Type B pancreatic cell (in vitro differentiated cells): Measurements from ENCODE around the gene S100A4. TPM values are rescaled to one million over a fixed set of nuclear protein-coding genes. Genes with fewer than 3 reads are reported as not detected.
A peak's percentile ranks its signal among the peaks of the same experiment; 100 is the strongest.

Experiments used
- DNase-seq: peaks from one replicate; pipeline ENCODE4 v3.0.0; 2021; ENCODE audit warnings: mixed read lengths; ENCODE audit not compliant: unreplicated experiment; ENCODE audit errors: extremely low spot score
- H3K27ac Mint-ChIP-seq: 2 replicates; pipeline ENCODE4 v1.8.0; 2021; ENCODE audit warnings: mild to moderate bottlenecking, mixed read lengths
- H3K27me3 Mint-ChIP-seq: 2 replicates; pipeline ENCODE4 v1.8.0; 2021; ENCODE audit warnings: mixed read lengths
- H3K36me3 Mint-ChIP-seq: 2 replicates; pipeline ENCODE4 v1.8.0; 2021; ENCODE audit warnings: mixed read lengths
- H3K4me1 Mint-ChIP-seq: one replicate; pipeline ENCODE4 v1.8.0; 2021; ENCODE audit warnings: mixed read lengths; ENCODE audit not compliant: unreplicated experiment
- H3K4me3 Mint-ChIP-seq: 2 replicates; pipeline ENCODE4 v1.8.0; 2021; ENCODE audit warnings: mild to moderate bottlenecking, mixed read lengths
- H3K9me3 Mint-ChIP-seq: 2 replicates; pipeline ENCODE4 v1.8.0; 2021; ENCODE audit warnings: mixed read lengths
- CTCF ChIP-seq: fragments of 200-600 bp; sonication (generic); conservative IDR thresholded peaks from 2 replicates; pipeline ENCODE4 v1.5.0; 2021; ENCODE audit warnings: antibody characterized with exemption, mild to moderate bottlenecking
- total RNA-seq: library from RNA; stranded (reverse); gene quantifications from 2 replicates; pipeline ENCODE4 v1.2.1, GENCODE V29; 2021; ENCODE audit warnings: low replicate concordance

S100A4 gene
- total RNA-seq, 1 donor from 2014 or later = 61.0 TPM

GRCh38 chr1:153509729-153510354, 35.8 kb downstream of the S100A4 start:
- no peaks in the 10 kb centered on the region for H3K36me3 Mint-ChIP-seq
- TF ChIP-seq CTCF = peak; percentile 78
- peak overlapping the region; percentile 19 for H3K27ac Mint-ChIP-seq
- peaks cover 14% of the 10 kb centered on the region for H3K4me1 Mint-ChIP-seq
- no peak for DNase-seq
- H3K27me3 Mint-ChIP-seq = no peaks in the 10 kb centered on the region
- H3K4me3 Mint-ChIP-seq = no peak overlapping the region
- no peaks in the 10 kb centered on the region for H3K9me3 Mint-ChIP-seq

- no peaks in the 10 kb centered on the region for H3K36me3 Mint-ChIP-seq
- DNase-seq = no peak
- H3K9me3 Mint-ChIP-seq = no peaks in the 10 kb centered on the region
- H3K27ac Mint-ChIP-seq = peak overlapping the region; percentile 19
- no peak overlapping the region for H3K4me3 Mint-ChIP-seq
- H3K4me1 Mint-ChIP-seq = peaks cover 14% of the 10 kb centered on the region
- no peaks in the 10 kb centered on the region for H3K27me3 Mint-ChIP-seq
- TF ChIP-seq CTCF = no peak
Measured at GRCh38 chr1:153509036-153509435, 36.6 kb downstream of the S100A4 start.

GRCh38 chr1:153507926-153508583, 37.6 kb downstream of the S100A4 start:
- Mint-ChIP-seq H3K27ac (no peak overlapping the region), H3K4me1 (peaks cover 14% of the 10 kb centered on the region), H3K27me3 (no peaks in the 10 kb centered on the region), H3K36me3 (no peaks in the 10 kb centered on the region), H3K9me3 (no peaks in the 10 kb centered on the region), H3K4me3 (no peak overlapping the region)
- TF ChIP-seq CTCF = no peak
- no peak for DNase-seq

GRCh38 chr1:153506831-153507413, 38.7 kb downstream of the S100A4 start:
- Mint-ChIP-seq H3K27ac (no peak overlapping the region), H3K27me3 (no peaks in the 10 kb centered on the region), H3K9me3 (no peaks in the 10 kb centered on the region), H3K4me3 (no peak overlapping the region), H3K36me3 (no peaks in the 10 kb centered on the region), H3K4me1 (peaks cover 11% of the 10 kb centered on the region)
- DNase-seq = no peak
- no peak for TF ChIP-seq CTCF

- Mint-ChIP-seq H3K27ac (no peak overlapping the region), H3K4me3 (no peak overlapping the region), H3K36me3 (no peaks in the 10 kb centered on the region), H3K4me1 (peaks cover 11% of the 10 kb centered on the region), H3K9me3 (no peaks in the 10 kb centered on the region), H3K27me3 (no peaks in the 10 kb centered on the region)
- no peak for DNase-seq
- no peak for TF ChIP-seq CTCF
Measured at GRCh38 chr1:153506386-153506785, 39.2 kb downstream of the S100A4 start.
